NCI-H2107 (cell line): Measurements from ENCODE around the gene C1QL1.

ENCODE experiments used
- DNase-seq: peaks from one replicate; lab custom pipeline; 2025; lab: John Stamatoyannopoulos, UW

The C1QL1 gene

GRCh38 chr17:44913676-44914075, 54.4 kb downstream of the C1QL1 start:
- no peak for DNase-seq

GRCh38 chr17:44912763-44913544, 55.1 kb downstream of the C1QL1 start:
- DNase-seq = no peak

GRCh38 chr17:44911133-44912001, 56.7 kb downstream of the C1QL1 start:
- no peak for DNase-seq

DNA sequence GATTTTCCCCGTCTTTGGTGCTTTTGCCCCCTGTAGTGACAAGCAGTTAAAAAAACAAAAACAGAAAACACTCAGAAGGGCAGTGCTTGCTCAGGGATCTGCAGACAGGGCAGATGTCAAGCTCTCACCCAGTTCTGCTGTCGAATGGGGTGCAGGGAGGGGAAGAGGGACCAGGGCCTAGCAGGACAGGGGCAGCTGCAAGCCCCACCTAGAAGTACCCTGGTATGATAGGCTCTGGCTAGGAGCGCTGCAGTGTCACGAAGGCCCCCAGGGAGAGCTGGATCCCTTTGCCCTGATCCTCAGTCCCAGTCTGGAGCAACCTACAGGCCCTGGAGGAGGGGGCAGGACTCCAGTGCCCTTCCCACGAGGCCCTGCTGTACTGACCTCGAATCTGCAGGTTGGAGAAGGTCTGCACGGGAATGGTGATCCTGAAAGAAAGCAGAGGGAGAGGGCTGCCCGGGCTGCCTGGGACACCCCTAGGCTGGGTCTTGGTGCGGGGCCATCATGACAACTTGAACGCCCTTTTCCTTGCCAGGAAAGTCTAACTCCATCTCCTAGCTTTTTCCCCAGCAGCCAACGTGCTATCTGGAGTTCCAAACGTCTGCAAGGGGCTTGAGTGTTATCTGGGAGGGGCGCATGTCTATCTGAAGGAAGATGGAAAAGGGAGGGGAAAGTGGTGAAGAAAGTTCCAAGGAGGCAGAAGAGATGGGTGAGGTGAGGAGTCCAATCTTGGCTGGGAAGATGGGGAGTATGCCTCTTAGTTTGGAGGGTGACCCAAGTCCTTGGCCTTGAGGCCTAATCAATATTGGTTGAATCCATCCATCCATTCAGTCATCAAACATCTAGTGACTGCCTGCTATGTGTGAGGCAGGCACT, 57.6 kb downstream of the C1QL1 start:
- no peak for DNase-seq
